ENCODE data around the gene ZNF343.

The ZNF343 gene

DNA sequence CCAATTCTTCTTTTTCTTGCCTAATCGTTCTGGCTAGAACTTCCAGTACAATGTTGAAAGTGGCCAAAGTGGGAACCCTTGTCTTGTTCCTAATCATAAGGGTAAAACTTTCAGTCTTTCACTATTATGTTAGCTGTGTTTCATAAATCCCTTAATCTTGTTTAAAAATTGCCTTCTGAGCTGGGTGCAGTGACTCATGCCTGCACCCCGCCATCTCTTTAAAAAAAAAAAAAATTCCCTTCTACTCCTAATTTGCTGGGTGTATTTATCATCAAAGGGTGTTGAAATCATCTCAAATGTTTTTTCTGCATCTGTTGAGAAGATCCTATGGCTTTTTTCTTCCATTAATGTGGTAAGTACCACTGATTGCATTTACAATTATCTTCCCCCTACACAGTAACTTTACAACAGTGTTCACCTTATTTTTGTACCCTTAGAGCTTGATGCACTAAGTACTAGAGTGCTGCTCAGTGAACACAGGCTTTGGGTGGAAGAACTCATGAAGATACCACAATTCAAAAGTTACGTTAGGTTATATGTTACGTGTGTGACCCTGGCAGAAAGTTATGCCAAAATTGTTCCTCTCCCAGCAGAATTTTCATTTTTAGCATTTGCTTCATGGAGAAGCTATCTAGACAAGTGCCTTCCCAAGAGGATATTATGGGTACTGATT lies 47.8 kb downstream of the ZNF343 start:
- TF ChIP-seq, protein P1, sequence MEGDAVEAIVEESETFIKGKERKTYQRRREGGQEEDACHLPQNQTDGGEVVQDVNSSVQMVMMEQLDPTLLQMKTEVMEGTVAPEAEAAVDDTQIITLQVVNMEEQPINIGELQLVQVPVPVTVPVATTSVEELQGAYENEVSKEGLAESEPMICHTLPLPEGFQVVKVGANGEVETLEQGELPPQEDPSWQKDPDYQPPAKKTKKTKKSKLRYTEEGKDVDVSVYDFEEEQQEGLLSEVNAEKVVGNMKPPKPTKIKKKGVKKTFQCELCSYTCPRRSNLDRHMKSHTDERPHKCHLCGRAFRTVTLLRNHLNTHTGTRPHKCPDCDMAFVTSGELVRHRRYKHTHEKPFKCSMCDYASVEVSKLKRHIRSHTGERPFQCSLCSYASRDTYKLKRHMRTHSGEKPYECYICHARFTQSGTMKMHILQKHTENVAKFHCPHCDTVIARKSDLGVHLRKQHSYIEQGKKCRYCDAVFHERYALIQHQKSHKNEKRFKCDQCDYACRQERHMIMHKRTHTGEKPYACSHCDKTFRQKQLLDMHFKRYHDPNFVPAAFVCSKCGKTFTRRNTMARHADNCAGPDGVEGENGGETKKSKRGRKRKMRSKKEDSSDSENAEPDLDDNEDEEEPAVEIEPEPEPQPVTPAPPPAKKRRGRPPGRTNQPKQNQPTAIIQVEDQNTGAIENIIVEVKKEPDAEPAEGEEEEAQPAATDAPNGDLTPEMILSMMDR (IDR thresholded peaks at IDR 0.05; ENCODE audit: low read length, missing control alignments), result no peak
- no peak overlapping the region for H3K4me3 ChIP-seq (replicated peaks; ENCODE audit: low read depth, low read length)
- DNase-seq (ENCODE audit: low read depth), result no peak

- DNase-seq (ENCODE audit: low read depth), result no peak
- TF ChIP-seq, protein P1 (IDR thresholded peaks at IDR 0.05; ENCODE audit: low read length, missing control alignments), result no peak
These were observed 48.5 kb downstream of the ZNF343 start for GRCh38 chr20:2459981-2460751.

GRCh38 chr20:2458919-2459499 lies 49.7 kb downstream of the ZNF343 start:
- H3K4me3 ChIP-seq (replicated peaks; ENCODE audit: low read depth, low read length), result no peak overlapping the region
- no peak for DNase-seq (ENCODE audit: low read depth)
- TF ChIP-seq, protein P1 (IDR thresholded peaks at IDR 0.05; ENCODE audit: low read length, missing control alignments), result no peak

More at GRCh38 chr20:2459981-2460751, 48.5 kb downstream of the ZNF343 start:
- no peak overlapping the region for H3K4me3 ChIP-seq (replicated peaks; ENCODE audit: low read depth, low read length)

DNA sequence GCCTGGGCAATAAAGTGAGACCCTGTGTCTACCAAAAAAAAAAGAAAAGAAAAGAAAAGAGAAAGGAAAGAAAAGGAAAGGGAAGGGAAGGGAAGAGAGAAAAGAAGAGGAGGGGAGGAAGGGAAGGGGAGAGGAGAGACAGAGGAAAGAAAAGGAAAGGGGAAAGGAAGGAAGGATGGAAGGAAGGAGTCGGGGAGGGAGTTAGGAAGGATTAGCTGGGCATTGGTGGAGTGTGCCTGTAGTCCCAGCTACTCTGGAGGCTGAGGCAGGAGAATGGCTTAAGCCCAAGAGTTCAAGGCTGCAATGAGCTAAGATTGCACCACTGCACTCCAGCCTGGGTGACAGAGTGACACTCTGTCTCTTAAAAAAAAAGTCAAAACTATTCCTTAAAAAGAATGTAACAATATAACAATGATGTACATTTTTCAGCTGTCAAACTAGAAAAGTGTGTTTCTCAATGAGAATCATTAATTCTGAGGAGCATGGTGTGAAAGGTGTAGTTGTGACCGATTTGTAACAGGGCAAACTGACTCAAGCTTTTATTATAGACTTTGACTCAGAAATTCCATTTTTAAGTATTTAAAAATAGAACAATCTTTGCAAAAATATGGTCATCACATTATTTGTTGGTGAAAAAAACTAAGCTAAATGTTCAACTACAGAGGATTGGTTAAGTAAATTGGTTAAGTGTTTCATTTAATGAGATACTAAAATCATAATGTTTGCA lies 52.8 kb downstream of the ZNF343 start:
- no peak overlapping the region for H3K4me3 ChIP-seq (replicated peaks; ENCODE audit: low read depth, low read length)
- no peak for DNase-seq (ENCODE audit: low read depth)
- TF ChIP-seq, protein P1 (IDR thresholded peaks at IDR 0.05; ENCODE audit: low read length, missing control alignments), result no peak

DNA sequence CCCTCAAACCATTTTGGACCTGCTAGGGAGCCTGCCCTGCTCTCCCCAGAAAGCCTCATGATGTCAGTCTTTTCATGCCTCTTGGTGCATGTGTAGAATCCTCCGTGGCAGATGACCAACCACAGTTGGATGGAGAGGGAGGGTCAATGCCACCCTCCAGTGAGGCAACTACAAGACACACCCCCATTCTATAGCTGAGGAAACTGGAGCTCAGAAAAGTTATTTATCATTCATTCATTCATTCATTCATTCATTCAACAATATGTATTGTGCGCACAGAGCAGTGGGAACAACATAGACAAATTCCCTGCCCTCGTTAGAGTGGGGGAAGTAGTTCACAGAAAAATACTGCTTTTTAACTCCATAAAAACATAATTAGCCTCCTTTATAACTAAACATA lies 54.9 kb downstream of the ZNF343 start:
- DNase-seq (ENCODE audit: low read depth), result no peak
- H3K4me3 ChIP-seq (replicated peaks; ENCODE audit: low read depth, low read length), result no peak overlapping the region
- TF ChIP-seq, protein P1 (IDR thresholded peaks at IDR 0.05; ENCODE audit: low read length, missing control alignments), result no peak

- TF ChIP-seq, protein P1 (IDR thresholded peaks at IDR 0.05; ENCODE audit: low read length, missing control alignments), result peak; percentile 96
- H3K4me3 ChIP-seq (replicated peaks; ENCODE audit: low read depth, low read length), result no peak overlapping the region
- peak; percentile 84 for DNase-seq (ENCODE audit: low read depth)
These were observed 56.6 kb downstream of the ZNF343 start for GRCh38 chr20:2451939-2452732.
